NCI-H524 (cell line): ENCODE results near the gene PLA2G4D.
"Not testable (repeated sequence)": the region's sequence is repeated elsewhere in the genome, so short reads cannot be mapped to it uniquely, and the experiment has no call there.

ENCODE experiments used
- DNase-seq, 2 experiments: peaks; one replicate each; lab custom pipeline; 2025; lab: John Stamatoyannopoulos, UW

PLA2G4D gene

DNA sequence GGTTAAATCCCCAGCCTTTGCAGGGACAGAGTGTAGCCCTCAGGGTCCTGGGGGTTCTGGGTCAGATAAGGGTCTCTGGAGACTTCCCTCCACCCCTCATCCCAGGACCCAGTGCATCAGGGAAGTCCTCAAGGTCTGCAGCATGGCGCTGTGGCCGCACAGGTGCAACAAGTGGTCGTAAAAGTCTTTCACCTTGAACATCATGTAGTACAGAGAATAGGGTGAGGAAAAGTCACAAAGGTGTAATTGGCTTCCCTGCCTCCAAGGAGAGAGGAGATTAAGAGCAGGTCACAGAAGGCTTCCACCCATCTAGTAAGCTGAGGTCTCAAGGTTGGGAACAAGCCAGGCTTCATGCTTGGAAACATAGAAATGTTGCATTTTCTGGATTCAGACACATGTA lies 29.2 kb upstream of the PLA2G4D start:
- no peak for DNase-seq

DNA sequence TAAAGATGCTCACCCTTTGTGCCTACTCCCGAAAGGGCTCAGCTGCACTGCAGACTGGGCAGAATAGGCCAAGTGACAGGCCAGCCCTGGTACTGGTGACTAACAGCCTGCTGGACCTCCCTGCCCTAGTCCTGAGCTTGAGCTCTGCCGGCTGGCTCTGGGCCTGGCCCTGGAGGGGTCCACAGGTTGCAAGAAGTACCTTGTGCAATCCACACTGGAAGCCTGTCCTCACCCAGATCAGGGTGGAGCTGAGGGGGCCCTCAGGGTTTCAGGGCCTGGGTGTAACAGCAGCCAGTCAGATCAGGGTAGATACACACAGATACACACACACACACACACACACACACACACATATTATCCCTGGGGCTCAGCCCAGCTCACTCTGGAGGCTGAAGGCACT lies 27.3 kb upstream of the PLA2G4D start:
- no peak for DNase-seq

DNA sequence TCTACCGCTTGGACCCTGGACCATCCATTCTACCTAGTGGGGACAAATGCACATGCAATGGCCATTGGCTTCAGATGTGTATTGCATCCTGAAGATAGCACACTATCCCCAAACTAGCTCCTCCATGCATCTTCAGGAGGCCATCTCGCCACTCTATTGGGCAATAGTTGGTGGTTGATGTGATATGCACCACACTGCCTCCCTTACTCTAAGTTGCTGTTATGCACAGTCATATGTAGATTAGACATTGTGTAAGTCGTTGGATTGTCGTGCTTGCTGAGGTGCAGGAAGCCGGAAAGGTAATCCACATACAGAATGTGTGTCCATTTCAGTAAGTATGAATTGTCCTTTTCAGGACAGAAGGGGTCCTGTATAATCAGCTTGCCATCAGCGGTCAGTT lies 26.7 kb upstream of the PLA2G4D start:
- no peak for DNase-seq

DNA sequence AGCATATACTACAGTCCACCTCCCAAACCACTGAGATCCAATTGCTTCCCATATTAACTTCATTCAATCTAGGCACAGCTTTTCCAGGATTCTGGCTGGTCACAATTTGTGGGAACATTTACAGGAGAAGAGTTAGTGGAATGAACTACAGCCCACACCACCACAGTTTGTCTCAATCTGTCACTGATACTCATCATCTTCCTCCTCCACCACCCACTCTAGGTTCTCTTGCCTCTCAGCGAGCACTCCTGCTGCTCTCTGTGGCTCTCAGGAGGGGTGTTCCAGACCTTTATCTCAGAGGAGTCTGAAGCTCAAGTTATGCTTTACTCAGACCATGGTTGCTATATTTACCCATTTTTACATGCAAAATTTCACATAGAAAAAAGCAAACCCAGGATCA lies 25.9 kb upstream of the PLA2G4D start:
- no peak for DNase-seq

DNA sequence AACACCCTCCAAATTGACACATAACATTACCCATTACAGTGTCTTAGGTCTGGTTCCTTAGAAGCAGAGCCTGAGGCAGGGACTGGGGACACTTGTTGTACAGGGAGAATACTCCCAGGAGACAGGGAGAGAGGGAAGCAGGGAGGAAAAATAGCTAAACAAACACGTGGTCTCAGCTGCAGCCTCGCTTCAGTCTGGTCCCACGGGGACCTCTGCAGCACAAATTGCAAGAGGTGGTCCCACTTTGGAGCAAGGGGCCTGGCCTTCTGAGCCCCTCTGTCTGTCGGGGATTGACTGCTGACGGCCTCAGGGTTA lies 25.0 kb upstream of the PLA2G4D start:
- DNase-seq, result no peak

DNA sequence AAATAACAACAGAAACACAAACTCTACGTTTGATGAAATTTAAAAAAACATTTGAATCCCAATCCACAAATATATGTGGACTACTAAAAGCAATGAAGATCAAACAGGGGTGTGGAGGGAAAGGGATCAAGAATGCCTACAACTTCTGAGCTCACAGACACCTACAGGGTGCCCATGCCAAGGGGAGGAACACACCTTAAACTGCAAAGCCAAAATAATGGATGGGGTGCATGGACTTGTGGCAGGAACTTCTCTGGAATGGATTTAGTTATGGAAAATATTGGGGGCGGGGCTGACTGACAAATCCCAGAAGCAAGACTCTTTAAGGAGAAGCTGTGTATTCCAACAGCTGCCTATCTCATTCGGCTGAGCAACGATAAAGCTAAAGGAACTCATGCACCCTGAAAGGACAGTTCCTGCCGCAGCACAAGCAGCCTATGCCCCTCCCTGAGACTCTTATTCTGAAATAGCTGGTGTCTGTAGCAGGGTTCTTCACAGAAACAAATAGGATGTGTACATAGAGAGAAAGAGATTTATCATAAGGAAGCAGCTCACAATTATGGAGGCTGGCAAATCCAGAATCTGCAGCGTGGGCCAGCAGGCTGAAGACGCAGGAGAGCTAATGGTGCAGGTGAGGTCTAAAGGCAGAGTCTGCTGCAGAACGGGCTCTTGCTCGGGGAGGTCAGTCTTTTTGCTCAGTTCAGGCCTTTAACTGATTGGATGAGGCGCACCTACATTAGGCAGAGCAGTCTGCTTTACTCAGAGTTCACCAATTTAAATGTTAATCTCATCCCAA lies 24.5 kb upstream of the PLA2G4D start:
- DNase-seq, result peak in 1 of 2 experiments; percentile 9

DNA sequence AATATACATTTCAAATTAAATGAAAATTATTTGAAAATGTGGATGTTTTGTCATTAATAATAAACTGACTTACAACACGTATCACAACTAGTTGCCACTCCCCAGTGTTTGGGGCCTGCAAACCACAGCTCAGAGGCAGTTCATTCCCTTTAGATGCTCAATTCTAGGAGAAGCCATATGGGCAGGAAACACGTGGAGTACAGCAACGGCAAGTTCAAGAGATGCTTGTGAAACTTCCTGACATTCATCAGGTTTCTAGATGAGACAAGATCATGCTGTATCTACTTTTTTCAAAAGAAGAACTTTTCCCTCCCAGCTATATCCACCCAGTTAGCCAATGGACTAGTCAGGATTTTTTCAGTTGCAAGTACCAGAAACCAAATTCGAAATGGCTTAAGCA lies 17.6 kb upstream of the PLA2G4D start:
- DNase-seq, result no peak

DNA sequence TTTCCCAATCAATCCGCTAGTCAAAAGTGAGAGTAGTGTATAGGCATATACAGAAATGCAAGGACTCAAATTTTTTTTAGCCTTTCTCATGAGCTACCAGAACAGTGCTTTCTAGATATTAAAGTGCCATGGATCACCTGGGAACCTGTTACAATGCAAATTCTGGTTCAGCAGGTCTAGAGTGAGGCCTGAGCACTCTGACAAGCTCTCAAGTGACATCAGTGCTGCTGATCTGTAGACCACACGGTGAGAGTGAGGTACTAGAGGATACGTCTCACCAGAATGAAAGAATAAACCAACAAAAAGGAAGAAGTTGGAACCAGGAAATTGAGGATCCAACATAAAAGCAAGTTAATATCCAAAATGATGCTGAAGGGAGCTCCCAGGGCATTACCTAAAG lies 16.0 kb upstream of the PLA2G4D start:
- no peak for DNase-seq

DNA sequence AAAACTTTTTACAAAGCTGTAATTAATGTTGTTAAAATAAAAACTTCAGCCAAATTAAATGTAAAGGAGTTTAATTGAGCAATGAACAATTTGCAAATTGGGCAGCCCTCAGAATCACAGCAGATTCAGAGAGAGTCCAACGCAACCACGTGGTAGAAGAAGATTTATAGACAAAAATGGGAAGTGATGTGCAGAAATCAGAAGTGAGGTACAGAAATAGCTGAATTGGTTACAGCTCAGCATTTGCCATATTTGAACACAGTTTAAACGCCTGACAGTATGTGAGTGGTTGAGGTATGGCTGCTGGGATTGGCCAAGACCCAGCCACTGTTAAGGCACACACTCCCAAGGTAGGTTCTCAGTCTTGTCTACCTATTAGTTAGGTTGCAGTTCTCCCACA lies 14.4 kb upstream of the PLA2G4D start:
- no peak for DNase-seq

DNA sequence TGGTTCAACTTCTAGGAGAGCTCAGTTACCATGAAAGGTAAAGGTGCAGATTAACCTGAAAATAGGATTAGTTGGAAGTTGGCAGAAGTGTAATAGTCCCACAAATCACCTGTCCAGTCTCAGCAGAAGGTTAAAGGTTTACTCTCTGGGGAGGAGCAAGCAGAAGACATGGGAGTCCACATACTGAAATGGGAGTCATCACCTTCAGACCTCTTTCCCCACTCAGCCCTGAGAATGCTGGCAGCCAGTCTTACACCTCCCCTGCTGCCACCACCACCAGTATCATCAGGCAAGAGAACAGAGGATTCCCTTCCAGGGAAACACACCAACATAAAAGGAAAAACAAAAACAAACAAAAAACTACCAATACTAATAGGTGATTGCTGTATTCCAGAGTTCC lies 13.8 kb upstream of the PLA2G4D start:
- DNase-seq, result no peak

DNA sequence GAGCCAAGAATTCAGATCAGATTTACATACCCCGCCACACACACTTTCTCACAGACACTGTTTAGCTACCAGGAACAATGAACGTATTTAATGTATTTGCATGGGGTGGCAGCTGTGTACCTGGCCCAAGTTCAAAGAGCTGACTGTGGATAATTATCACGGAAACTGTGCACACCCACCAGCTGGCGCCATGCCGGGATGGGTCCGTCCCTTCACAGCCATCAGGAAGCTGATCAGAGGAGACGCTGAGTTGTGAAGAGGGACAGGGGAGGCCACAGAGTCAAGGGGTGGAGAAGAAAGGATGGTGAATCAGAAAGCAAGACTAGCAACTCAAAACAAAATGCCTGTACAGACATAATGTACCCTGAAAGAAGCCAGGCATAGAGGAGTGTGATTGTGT lies 13.1 kb upstream of the PLA2G4D start:
- DNase-seq, result peak; percentile 86 to 88

DNA sequence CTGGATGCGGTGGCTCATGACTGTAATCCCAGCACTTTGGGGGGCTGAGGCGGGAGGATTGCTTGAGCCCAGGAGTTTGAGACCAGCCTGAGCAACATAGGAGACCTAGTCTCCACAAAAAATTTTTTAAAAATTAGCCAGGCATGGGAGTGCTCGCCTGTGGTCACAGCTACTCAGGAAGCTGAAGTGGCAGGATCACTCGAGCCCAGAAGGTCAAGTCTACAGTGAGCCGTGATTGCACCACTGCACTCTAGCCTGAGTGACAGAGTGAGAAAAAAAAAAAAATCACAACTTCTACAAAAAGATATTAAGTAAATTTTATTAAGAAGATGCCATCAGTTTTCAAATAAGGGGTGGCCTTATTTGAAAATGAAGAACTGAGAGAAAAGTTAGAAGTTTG lies 11.9 kb upstream of the PLA2G4D start:
- no peak for DNase-seq

DNA sequence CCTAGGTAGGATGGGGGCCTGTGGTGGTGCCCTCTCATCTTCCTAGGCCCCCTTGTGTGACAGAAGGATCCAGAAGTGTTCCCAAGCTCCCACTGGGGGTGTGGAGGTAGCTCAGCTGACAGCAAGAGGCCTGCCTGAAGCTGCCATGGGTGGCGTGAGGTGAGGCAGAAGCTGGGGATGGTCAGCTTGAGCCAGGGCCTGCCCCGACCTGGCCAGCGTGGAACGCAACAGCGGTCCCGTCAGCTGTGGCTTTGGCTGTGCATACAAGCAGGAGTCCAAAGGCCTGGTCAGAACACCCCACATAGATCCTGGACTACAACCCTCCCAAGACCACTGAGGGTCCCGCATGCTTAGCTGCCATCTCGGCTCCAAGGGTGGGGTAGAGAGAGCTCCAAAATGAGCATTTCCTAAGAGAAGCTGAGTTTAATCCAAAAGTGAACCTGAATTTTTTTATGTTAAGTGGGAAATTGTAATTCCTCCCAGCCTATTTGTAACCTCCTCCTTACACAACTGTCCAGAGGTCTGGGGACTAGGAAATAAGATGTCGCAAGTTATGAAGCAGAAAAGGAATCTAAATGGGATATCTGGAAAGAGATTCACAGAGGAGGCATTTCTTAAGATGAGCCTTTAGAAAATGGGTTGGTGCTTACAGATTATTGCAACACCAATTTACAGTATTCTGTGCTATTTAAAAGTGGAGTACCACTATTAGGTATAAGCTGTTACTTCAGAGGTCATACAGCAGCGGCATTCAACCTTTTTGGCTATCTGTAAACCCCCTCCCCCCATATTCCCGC lies 9.9 kb upstream of the PLA2G4D start:
- no peak for DNase-seq

DNA sequence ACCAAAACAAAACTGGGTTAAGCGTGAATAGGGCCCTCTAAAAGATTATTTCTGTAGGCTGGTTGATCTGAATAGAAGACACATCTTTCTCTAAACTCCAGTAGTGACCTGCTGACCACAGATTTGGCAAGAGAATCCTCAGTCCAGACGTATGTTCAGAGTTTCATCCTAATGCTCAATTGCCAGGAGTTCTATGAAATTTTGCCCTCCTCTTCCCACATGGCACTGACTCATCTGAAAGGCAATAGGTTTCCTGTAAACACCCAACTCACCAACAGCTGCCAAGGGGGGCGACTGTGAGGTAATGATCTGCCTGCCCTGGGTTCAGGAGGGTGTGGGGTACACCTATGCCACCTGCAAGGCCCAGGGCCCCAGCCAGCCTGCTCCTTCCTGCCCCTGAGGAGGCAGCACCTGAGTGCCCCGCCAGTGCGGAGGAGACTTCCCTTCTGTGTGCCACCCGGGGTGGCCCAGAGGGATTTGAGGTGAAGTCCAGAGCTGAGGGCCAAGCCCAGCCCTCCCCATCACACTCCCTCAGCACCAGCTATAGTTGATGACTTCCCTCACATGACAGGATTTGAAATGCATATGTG lies 8.4 kb upstream of the PLA2G4D start:
- no peak for DNase-seq

DNA sequence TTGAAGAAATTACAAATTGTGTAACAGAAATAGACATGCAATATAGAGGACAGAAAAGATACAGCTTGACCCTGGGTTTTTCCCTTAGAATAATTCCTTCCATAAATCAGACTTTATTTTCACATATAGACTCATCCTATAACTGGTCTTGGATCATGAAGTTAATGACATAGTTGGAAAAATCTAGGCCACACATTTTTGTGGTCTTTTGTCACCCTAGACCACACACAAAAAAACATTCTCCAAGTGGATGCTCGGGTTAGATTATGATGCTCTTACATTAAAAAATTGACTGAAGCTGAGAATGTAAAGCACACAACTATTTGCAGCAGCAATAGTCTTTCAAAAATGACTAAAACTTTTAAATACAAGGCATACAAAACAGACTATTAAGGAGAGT lies 7.5 kb upstream of the PLA2G4D start:
- no peak for DNase-seq

DNA sequence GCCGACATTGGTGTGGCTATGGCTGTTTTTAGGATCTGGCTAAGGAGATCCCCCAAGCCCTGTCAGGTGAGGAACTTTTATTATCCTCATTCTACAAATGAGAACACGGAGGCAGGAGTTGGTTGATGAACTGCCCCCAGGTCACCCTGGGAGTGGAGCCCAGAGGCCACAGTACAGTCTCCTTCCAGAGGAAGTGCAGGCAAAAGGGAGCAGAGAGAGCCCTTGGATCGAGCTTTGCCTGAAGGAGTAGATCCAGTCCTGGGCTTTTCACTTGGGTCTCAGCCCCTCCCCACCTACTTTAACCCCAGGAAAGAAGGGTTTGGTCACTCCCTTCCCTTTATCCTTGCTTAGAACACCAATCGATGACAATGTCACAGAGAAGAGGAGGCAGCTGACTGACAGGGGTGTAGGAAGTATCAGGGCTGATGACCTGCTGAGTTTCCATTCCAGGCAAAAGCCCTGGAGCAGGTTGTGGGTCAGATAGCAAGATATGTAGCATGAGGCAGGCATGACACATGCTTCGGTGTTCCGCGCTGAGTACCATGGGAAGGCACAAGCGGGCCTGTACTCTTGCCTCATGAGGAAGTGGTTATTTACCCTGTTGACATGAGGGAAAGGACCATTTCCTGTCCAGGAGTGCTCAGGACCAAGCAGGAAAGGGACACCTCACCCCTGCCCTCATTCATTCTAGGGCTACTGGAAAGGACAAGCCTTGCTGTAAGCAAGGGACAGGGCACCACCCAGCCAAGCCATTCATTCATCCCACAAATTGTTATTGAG lies 5.8 kb upstream of the PLA2G4D start:
- no peak for DNase-seq

DNA sequence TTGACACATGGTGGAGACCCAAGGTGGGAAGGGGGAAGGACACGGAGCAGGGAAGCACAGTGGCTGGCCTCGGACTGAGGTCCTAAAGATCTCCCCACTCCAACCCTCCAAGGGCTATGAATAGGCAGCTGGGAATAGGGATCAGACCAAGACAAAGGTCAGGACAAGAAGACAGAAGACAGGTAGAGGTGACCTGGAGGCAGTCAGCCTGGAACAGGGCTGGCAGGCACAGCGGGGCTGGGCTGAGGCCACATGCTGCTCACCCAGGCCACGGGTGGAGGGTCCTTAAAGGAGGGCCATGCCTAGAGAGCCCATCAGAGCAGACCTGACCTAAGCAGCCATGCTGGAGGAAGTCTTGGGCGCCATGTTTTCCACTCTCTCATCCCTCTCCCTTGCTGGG lies 2.7 kb upstream of the PLA2G4D start:
- no peak for DNase-seq

DNA sequence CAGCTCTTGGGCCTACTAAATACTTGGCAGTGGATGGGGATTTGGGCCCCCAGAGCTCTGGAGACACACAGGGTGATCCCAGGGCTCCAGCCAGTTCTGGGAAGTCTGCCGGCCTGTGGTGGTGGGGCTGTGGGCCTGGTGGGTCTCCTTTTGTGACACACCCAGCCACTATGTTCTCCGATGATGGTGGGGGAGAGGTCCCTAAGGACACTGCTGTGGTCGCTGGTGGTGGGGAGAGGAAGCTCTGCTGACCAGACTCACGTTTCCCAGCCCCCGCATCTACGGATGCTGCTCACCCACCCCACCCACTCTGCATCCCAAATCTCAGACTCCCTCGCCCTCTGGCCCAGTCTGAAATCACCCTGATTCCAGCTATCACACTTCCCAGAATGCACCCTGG lies 396 bp downstream of the PLA2G4D start:
- no peak for DNase-seq

DNA sequence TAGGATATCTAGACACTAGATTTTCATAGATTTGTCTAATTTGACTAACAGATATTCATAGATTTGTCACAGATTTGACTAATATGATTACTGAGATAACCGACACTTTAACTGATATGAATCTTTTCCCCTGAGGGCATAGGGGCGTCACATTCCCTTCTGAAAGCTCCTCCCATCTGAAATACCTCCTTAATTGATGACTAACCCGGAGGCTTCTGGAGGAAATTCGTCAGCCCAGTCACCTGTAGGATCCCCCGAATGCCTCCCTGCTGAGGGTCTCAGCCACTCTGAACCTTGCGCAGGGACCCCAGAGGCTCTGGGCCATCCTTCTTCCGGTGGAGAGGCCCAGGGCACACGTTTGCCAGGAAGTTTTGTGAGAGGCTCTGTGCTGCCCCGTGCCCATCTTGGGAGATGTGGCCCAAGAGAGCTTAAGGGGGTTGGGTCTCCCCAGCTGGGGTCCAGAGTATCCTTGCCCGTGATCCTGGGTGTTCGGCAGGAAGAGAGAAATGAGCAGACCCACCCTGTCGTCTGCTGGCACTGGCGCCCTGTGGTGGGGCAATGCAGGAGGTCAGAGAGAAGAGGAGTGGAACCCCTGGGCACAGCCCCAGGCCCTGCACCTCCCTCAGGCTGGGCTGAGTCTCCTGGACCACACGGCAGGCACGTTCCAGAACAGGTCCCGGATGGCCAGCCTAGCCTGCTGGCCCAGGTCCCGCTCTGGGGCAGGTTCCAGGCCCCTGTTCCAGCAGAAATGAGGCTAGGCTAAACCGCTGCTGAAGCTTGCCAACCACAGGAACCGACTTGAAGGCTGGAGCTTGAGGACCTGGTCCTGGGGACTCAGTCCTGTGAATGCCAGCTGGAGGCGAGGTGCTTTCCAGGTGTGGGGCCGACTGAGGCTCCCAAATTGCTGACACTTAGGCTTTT lies 1.7 kb downstream of the PLA2G4D start:
- no peak for DNase-seq

DNA sequence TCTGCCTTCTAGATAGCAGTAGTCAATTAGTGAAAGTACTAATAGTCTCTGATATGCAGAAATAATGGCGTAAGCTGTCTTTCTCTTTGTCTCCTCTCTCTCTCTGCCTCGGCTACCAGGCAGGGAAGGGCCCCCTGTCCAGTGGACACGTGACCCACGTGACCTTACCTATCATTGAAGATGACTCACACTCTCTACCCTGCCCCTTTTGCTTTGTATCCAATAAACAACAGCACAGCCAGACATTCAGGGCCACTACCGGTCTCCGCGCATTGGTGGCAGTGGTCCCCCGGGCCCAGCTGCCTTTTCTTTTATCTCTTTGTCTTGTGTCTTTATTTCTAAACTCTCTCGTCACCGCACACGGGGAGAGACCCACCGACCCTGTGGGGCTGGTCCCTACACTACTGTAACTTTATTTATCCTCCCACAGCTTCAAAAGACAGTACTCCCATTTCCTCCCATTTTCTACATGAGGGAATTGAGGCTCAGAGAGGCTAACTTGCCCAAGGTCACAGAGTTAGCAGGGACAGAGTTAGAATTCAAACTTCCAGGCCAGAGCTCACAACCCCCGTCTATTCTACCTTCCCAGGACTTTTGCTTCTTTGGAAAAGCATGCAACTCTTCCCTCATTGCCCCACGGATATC lies 2.5 kb downstream of the PLA2G4D start:
- DNase-seq, result not testable (repeated sequence)

DNA sequence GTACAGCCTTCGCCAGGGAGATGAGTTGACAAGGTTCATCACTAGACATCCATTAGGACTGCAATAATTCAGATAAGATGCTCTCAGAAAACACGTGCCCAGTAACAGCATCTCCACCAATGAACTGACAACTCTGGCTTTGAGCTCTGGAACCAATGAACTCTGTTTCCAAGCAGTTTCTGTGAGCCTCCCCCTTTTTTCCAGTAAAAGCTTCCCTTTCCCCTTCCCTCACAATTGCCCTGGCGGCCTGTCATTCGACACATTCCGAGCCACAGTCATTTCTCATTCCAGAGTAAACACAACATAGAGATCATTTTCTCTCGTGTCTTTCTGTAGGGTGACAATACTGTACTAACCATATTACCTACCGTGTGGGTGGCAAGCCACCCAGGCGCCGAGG lies 3.6 kb downstream of the PLA2G4D start:
- DNase-seq, result no peak
